ENCODE measurements around the gene SRRM4.

Gene SRRM4

DNA sequence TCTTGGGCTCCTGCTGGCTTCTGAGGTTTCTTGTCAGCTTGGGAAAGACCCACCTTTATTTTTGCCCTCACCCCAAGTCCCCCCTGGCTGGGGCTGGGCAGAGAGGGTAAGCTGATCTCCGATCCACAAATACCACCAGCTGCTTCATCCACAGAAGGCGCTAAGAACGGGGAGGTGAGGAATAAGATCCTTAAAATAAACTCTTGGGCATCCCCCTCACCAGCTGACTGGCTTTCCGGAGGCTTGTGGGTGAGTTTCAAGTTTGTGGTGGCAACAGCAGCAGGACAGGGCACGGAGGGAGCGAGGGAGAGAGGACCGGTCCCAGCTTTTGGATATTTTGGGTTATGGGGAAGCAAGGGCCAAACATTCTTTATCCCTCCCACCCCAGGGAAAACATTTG lies 176.6 kb downstream of the SRRM4 start:
- FAIRE-seq (no peak), DNase-seq (ENCODE audit: insufficient read length, low spot score) (no peak)
- TF ChIP-seq, protein P1, sequence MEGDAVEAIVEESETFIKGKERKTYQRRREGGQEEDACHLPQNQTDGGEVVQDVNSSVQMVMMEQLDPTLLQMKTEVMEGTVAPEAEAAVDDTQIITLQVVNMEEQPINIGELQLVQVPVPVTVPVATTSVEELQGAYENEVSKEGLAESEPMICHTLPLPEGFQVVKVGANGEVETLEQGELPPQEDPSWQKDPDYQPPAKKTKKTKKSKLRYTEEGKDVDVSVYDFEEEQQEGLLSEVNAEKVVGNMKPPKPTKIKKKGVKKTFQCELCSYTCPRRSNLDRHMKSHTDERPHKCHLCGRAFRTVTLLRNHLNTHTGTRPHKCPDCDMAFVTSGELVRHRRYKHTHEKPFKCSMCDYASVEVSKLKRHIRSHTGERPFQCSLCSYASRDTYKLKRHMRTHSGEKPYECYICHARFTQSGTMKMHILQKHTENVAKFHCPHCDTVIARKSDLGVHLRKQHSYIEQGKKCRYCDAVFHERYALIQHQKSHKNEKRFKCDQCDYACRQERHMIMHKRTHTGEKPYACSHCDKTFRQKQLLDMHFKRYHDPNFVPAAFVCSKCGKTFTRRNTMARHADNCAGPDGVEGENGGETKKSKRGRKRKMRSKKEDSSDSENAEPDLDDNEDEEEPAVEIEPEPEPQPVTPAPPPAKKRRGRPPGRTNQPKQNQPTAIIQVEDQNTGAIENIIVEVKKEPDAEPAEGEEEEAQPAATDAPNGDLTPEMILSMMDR (IDR thresholded peaks at IDR 0.05; ENCODE audit: insufficient read depth, missing control alignments) = no peak

DNA sequence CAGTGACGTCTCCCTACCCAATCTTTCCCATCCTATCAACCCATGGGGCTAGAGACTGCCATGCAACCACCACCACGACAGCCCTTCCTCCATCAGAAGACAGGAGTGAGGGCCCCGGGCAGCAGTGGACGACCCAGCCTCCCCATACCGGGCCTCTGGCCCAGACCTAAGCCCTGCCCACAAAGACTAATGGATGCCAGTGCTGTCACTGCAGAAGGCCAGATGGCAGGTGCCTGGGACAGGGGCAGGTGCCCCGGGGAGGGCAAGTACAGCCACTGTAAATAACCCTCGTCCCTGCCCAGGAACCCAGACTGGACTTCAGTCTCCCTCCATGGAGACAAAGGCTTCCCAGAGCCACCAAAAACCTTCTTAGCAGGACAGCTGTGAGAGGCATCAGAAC lies 177.1 kb downstream of the SRRM4 start:
- DNase-seq (ENCODE audit: insufficient read length, low spot score) = no peak
- TF ChIP-seq, protein P1 (IDR thresholded peaks at IDR 0.05; ENCODE audit: insufficient read depth, missing control alignments) = no peak
- no peak for FAIRE-seq

DNA sequence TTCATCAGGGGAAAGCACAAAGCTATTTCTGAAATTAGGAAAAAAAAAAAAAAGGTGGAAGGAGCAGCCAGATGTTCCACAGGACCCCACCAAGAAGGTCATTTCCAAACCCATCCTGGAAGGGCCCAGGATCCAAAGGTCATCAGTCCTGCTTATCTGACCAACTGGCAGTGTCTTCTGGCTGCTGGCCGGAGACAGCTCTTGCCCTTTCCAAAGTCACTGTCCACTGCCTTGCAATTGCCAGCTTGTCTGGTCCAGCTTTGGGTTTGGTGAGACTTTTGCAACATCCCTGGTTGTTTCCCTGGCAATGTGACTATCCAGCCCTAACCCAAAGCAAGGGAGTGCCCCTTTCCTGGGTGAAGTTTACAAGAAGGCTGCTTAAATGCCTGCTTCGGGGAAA lies 178.5 kb downstream of the SRRM4 start:
- DNase-seq (ENCODE audit: insufficient read length, low spot score) (no peak), FAIRE-seq (no peak)
- TF ChIP-seq, protein P1 (IDR thresholded peaks at IDR 0.05; ENCODE audit: insufficient read depth, missing control alignments) = no peak

DNA sequence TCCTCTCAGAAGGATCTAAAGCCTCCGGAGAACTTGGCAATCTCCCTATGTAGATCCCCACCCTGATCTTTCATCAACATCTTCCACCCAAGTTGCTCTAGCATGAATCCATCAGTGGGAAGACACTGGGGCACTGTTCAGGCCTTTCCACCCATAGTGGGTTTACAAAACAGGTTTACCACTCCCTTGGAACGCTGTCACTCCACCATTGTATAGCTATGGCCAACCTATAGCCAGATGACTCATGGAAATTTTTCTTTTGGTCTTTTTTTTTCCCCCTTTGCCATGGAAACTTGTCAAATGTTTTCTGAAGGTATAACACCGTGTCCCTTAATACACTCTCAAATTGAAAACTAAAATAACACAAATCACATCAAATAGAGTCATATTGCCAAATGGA lies 186.6 kb downstream of the SRRM4 start:
- TF ChIP-seq, protein P1 (IDR thresholded peaks at IDR 0.05; ENCODE audit: insufficient read depth, missing control alignments) = no peak
- FAIRE-seq (no peak), DNase-seq (ENCODE audit: insufficient read length, low spot score) (no peak)

DNA sequence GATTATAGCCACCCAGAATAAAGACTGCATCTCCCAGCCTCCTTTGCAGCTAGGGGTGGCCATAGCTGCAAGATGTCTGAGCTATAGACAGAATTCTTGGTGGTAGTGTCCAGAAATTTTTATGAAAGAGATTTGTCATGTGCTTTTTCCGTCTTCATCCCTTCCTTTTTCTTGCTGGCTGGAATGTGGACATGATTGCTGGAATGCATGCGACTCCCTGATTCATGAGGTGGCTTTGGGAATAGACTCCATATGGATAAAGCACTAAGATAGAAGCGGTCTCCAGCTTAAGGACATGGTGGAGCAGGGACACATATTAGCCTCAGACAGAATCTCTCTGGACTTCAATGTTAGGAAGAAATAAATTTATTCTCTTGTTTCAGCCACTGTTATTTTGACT lies 187.4 kb downstream of the SRRM4 start:
- FAIRE-seq = no peak
- TF ChIP-seq, protein P1 (IDR thresholded peaks at IDR 0.05; ENCODE audit: insufficient read depth, missing control alignments) = no peak

DNA sequence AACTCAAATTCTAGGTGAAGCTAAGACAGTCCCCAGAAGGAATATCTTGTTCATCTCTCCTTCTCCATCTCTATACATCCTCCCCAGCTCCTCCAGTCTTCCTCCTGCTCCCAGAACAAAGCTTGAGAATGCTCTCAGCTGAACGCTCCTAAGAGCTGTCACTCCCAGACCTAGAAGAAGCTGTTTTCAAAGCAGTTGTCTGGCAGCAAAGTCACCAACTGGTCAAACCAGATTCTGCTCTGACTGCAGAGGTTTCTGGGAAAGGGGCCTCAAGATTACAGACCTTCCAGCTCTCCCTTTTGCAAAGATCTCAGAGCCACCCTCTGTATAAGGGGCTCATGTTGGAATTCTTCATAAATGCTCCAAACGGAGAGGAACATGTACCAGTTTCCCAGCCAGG lies 187.8 kb downstream of the SRRM4 start:
- FAIRE-seq (no peak), DNase-seq (ENCODE audit: insufficient read length, low spot score) (no peak)
- TF ChIP-seq, protein P1 (IDR thresholded peaks at IDR 0.05; ENCODE audit: insufficient read depth, missing control alignments) = no peak

More for the DNA sequence above, 187.4 kb downstream of the SRRM4 start:
- no peak for DNase-seq (ENCODE audit: insufficient read length, low spot score)

DNA sequence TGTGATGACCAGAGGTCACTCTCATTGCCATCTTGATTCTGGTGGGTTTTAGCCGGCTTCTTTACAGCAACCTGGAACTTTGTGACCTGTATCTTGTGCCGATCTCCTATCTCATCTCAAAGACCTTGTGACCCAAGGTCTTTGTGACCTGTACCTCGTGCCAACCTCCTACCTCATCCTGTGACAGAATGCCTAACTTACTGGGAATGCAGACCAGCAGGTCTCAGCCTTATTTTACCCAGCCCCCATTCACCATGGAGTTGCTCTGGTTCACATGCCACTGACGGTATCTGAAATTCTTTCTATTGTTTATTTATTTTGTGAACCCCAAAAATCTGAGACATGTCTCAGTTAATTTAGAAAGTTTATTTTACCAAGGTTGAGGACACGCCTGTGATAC lies 189.9 kb downstream of the SRRM4 start:
- DNase-seq (ENCODE audit: insufficient read length, low spot score) (no peak), FAIRE-seq (no peak)
- TF ChIP-seq, protein P1 (IDR thresholded peaks at IDR 0.05; ENCODE audit: insufficient read depth, missing control alignments) = no peak

All from D721Med (cell line).